Fibroblast of lung (primary cell): ENCODE measurements around the gene LRRK1.

ENCODE experiments used
- CTCF ChIP-seq, 2 donors: IDR thresholded peaks in 1 of 2; conservative IDR thresholded peaks in 1 of 2; 1 replicate in 1 of 2; 2 replicates in 1 of 2; pipeline ENCODE4 v1.5.1; 2011 to 2012; ENCODE audit warnings: low read length in 2 of 2, control low read depth in 1 of 2, inconsistent platforms in 1 of 2, low read depth in 1 of 2, mild to moderate bottlenecking in 1 of 2
- EZH2 ChIP-seq: IDR thresholded peaks from 2 replicates; pipeline ENCODE4 v1.5.1; 2012; ENCODE audit warnings: low read length, control low read depth, mild to moderate bottlenecking; ENCODE audit errors: missing control alignments

DNA sequence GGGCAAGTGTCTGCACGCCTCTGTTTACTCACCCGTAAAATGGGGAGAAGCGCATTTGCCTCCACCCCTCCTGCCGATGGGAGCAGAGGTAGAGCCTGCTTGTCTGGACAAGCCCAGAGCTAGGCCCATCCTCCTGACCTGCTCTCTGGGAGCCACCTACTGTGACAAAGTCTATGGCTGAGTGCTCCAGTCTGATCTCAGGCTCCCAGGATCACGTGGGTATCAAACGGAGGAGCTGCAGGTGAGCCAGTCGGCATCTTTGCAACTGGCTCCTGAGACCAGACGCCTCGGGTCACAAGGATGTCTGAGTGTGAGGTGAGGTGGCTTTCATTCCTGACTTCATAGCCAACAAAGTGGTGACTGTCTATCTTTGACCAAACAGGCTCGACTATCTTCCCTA lies 41.6 kb upstream of the LRRK1 start:
- TF ChIP-seq CTCF (conservative IDR thresholded peaks at IDR 0.05 in 1 of 2, IDR thresholded peaks at IDR 0.05 in 1 of 2; ENCODE audit: low read depth in 1 of 2, low read length in 2 of 2) (no peak), EZH2 (no peak)
